ENCODE data around the gene ZNF823. TPM values are rescaled to one million over a fixed set of nuclear protein-coding genes. Genes with fewer than 3 reads are reported as not detected.
"Not testable (repeated sequence)": the region's sequence is repeated elsewhere in the genome, so short reads cannot be mapped to it uniquely, and the experiment has no call there.

The ZNF823 gene
- polyA plus RNA-seq (ENCODE audit: insufficient read length): 3.5 TPM

DNA sequence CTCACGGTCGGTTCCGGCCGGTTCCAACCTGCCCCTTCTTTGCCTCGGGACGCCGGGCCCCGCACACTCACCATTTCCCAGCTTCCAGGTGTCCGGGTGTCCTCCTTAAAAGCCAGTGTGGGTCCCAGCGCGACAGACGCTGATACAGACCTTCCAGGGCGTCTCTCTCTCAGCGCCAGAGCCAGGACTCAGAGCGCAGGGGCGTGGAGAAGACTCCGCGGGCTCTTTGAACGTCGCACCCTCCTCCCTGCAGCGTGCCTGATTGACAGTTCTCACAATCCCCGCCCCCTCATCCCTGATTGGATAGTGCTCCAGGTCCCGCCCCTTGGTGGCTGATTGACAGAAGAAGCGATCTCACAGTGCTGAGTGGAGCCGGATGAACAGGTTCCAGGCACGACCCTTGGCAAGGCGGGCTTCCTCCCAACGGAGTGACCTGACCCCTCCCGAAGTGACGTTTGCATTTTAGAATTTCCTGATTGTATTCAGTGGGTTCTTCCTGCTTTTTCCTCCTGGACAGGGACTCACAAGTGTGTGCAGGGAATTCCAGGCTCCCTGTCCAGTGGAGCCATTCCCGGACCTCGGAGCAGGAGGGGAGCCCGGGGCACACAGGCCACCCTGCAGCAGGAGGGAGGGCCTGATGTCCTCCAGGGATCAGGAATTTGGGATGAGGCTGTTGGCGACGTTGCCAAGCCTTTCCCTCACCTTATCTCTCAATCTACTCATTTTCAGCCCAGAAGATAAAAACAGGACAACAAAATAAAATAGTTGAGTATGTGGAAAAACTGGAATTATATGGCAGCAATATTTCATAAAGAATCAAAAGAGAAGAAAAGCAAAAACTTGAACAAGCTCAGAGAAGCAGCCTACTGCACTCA, at the start of gene ZNF823:
TSS of gene ZNF823 (minus strand) at position 201 of the 875 bp plus-strand sequence. CDS start at position 74, 127 bp downstream.
- DNase-seq (ENCODE audit: low read depth): peak; percentile 94

DNA sequence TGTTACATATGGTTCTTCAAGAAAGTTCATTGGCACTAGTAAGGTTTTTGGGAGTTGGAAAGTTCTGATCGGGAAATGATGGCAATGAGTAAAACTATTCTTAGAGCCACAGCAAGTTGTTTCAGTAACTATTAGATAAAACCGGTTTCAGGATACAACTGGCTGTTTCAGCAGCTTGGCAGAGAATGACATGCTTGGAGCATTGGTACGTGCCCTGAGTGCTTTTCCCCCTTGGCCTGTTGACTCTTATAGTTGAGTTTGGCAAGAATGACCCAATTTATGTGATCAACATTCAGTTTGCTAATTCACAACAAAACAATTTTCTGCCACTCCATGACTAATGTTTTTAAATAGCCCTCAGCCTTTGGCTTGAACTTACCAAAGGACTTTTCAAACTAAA, 48.8 kb upstream of the ZNF823 start:
- DNase-seq (ENCODE audit: low read depth): no peak

DNA sequence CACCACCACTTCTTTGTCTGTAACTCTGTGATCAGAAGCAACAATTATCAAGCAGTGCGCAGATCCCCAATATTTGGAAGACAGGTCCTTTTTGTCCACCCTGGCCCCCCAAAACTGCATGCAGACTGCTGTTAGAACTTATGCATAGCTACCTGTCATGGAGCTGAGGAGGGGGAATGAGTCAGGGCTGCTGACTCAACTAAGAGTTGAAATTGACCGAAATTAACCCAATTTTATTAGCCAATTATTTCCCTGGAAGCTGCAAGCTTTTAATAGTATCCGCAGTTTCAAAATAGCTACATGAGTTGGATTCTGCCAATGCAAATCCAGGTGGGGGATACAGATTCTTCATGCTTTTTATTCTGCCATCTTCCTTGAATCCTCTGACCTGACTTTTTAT, 45.6 kb upstream of the ZNF823 start:
- DNase-seq (ENCODE audit: low read depth): no peak

DNA sequence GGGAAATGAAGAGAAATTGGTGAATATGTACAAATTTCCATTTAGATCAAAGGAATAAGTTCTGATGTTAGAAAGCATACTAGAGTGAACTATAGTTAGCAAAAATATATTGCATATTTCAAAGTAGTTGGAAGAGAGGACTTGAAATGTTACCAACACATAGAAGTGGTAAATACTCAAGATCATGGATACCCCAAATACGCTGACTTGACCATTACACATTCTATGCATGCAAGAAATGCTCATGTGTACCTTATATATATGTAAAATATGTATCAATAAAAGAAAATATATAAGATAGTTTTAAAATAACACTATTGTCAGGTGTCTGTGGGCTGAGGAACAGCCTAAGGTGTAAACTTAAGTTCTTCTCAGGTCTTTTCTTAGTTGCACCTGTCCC, 45.0 kb upstream of the ZNF823 start:
- DNase-seq (ENCODE audit: low read depth): no peak

DNA sequence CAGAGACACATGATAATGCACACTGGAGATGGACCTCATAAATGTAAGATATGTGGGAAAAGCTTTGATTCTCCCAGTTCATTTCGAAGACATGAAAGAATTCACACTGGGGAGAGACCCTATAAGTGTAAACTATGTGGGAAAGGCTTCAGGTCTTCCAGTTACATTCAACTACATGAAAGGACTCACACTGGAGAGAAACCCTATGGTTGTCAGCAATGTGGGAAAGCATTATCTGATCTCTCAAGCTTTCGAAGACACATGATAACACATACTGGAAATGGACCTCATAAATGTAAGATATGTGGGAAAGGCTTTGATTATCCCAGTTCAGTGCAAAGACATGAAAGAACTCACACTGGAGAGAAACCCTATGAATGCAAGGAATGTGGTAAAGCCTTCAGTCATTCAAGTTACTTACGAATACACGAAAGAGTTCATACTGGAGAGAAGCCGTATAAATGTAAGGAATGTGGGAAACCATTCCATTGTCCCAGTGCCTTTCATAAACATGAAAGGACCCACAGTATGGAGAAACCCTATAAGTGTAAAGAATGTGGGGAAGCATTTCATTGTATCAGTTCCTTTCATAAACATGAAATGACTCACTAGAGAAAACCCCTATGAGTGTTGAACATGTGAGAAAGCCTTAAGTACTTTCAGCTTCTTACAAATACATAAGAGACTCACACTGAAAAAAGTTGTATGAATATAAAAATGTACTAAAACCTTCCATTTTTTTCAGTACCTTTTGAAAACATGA, 42.7 kb upstream of the ZNF823 start:
- DNase-seq (ENCODE audit: low read depth): no peak

DNA sequence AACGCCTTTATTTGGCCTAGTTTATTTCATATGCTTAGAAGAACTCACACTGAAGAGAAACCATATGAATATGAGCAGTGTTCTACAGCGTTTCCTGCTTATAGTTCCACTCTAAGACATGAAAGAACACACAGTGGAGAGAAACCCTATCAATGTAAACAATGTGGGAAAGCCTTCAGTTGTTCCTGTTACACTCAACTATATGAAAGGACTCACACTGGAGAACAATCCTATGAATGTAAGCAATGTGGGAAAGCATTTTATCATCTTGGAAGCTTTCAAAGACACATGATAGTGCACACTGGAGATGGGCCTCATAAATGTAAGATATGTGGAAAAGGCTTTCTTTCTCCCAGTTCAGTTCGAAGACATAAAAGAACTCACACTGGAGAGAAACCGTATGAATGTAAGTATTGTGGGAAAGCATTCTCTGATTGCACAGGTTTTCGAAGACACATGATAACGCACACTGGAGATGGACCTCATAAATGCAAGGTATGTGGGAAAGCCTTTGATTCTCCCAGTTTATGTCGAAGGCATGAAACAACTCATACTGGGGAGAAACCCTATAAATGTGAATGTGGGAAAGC, 41.8 kb upstream of the ZNF823 start:
- DNase-seq (ENCODE audit: low read depth): no peak

DNA sequence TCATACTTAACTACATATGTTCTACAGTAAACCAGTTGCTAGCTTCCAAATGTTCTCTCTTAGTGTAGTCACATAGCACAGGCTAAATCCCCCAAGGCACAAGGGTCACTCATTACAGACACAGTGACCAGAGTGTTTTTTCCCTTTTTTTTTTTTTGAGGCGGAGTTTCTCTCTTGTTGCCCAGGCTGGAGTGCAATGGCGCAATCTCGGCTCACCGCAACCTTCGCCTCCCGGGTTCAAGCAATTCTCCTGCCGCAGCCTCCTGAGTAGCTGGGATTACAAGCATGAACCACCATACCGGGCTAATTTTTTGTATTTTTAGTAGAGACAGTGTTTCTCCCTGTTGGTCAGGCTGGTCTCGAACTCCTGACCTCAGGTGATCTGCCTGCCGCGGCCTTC, 37.9 kb upstream of the ZNF823 start:
- DNase-seq (ENCODE audit: low read depth): not testable (repeated sequence)

DNA sequence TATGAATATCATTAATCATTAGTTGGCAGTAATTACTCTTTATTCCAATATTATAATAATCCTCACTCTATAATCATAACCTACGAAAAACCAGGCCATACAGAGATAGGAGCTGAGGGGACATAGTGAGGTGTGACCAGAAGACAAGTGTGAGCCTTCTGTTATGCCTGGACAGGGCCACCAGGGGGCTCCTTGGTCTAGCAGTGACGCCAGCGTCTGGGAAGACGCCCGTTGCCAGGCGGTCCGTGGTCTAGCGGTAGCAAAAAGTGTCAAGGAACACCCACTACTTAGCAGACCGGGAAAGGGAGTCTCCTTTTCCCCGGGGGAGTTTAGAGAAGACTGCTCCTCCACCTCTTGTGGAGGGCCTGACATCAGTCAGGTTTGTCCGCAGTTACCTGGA, 32.8 kb upstream of the ZNF823 start:
- DNase-seq (ENCODE audit: low read depth): not testable (repeated sequence)

DNA sequence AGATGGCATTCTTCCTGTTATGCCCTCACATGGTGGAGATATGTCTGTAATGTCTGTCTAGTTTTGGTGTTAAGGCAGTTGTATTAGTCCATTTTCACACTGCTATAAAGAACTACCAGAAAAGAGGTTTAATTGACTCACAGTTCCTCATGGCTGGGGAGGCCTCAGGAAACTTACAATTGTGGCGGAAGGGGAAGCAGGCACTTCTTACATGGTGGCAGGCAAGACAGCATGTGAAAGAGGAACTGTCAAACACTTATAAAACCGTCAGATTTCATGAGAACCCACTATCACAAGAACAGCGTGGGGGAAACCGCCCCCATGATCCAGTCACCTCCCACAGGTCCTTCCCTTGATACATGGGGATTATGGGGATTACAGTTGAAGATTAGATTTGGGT, 31.2 kb upstream of the ZNF823 start:
- DNase-seq (ENCODE audit: low read depth): no peak

DNA sequence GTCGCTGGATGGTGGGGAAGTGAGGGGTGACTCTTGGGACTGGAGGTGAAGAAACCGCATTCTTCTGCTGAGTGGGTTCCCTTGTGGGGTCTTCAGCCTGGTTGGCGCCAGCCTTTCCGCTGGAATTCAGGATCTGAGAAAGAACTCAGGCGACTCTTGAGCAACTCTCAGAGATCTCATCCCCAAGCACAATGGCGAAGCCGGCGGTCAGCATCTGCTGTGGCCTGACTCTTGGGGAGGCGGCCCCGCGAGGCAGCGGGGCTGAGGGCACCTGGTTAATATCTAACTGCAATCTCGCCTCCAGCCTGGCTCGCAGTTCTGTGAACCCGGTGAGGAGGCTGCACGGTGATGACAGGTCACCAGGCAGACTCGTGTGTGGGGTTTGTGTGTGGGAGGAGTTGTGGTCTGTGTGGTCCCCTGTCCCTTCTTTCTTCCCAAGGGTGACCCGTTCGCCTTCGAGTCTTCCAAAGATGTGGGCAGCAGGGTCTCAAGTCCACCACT, 28.9 kb upstream of the ZNF823 start:
- DNase-seq (ENCODE audit: low read depth): no peak

DNA sequence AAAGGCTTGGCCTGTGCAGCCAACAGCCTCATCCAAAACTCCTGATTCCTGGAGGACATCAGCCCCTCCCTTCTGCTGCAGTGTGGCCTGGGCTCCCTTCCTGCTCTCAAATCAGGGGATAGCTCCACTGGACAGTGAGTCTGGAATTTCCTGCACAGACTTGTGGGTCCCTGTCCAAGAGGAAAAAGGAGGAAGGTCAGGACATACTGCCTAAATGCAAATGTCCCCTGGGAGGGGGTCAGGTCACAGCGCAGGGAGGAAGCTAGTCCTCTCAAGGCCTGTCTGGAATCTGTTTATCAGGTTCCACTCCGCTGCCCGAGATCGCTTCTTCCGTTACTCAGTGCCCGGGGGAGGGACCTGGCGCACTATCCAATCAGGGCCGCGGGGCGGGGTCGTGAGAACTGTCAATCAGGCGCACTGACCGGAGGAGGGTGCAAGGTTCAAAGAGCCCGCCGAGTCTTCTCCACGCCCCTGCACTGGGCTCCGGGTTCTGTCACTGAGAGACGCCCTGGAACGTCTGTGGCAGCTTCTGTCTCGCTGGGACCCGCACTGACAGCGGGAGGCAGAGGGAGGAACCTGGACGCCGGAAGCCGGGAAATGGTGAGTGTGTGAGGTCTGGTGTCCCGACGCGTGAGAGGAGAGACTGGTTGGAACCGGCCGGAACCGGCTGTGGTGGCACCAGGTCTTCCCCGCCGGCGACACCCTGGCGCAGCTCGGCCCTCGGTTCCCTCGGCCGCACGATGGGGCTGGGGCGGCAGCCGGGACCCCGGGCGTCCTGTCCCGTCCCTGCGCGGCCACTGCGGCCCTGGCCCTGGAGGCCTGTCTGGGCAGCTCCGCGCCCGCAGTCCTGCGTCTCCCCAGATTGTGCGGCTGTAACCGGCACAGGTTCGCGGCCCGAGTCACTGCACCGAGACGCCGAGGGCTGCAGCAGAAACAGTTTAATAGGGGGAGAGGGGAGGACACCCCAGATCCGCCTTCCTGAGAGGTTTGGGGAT, 28.1 kb upstream of the ZNF823 start, which contains the start of gene ZNF441:
TSS of gene ZNF441 (plus strand) at position 404 of the 995 bp plus-strand sequence. CDS start at position 598, 194 bp downstream.
- peak; percentile 78 for DNase-seq (ENCODE audit: low read depth)

DNA sequence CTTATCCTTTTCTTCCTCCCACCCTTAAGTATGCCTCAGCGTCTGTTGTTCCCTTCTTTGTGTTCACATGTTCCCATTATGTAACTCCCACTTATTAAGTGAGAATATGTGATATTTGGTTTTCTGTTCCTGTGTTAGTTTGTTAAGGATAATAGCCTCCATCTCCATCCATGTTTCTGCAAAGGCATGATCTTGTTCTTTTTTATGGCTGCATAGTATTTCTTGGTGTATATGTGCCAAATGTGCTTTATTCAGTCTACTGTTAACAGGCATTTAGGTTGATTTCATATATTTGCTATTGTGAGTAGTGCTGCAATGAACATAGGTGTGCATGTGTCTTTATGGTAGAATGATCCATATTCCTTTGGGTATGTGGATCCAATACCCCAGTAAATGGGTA, 24.9 kb upstream of the ZNF823 start:
- no peak for DNase-seq (ENCODE audit: low read depth)

DNA sequence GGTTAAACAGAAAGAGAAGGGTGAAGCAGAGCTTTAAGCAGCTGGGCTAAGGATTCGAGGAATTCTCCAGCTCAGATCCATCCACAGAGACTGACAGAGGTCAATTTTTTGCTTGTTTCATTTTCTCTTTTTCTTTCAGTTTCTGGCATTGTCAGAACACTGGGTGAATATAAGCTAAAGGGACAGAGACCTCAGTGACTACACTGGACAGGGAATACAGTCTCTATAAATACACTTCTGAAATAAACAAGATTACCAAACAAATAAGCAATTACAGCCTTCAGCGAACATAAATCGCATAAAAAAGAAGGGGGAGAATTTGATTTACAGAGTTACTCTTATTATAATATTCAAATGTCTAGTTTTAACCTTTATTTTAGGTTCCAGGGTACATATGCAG, 24.4 kb upstream of the ZNF823 start:
- no peak for DNase-seq (ENCODE audit: low read depth)

DNA sequence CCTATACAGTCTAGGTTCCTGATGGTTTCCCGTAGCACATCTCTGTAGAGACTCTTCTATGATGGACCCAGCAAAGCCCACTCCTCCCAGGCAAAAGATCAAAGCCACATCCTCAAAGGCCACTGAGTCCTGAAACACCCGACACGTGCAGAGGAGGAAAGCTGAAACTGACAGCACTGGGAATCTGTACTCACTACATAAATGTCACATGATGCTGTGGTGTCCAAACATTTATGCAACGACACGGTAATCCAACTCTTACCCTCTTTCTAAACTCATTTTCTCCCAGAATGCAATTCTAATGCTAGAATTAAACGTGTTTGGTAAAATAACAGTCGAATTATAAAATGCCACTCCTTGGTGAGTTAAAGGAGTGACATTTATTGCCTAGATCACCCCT, 21.1 kb upstream of the ZNF823 start:
- DNase-seq (ENCODE audit: low read depth): no peak

DNA sequence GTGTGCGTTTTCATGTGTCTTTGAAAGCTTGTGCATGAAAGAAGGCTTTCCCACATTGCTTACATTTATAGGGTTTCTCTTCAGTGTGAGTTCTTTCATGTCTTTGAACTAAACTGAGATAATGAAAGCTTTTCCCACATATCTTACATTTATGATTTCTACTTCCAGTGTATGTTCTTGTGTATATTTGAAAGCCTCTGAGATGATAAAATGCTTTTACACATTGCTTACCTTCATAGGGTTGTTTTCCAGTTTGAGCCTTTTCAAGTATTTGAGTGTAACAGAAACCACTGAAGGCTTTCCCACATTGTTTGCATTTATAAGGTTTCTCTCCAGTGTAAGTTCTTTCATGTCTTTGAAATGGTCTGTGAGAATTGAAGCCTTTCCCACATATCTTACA, 18.2 kb upstream of the ZNF823 start:
- no peak for DNase-seq (ENCODE audit: low read depth)

DNA sequence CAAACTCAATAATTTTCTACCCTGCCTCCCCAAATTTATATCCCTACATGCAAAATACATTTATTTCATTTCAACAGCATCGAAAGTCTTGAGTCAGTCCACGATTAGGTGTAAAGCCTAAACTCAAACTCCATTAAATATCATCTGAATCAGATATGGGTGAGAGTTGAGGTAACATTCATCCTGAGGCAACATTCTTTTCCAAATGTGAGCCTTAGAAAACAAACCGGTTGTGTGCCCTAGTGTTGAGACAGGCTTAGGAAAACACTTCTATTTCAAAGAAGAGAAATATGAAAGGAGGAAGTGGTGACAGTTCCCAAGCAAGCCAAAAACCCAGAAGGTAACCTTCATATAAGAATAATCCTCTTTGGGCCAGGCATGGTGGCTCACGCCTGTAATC, 15.9 kb upstream of the ZNF823 start:
- no peak for DNase-seq (ENCODE audit: low read depth)

DNA sequence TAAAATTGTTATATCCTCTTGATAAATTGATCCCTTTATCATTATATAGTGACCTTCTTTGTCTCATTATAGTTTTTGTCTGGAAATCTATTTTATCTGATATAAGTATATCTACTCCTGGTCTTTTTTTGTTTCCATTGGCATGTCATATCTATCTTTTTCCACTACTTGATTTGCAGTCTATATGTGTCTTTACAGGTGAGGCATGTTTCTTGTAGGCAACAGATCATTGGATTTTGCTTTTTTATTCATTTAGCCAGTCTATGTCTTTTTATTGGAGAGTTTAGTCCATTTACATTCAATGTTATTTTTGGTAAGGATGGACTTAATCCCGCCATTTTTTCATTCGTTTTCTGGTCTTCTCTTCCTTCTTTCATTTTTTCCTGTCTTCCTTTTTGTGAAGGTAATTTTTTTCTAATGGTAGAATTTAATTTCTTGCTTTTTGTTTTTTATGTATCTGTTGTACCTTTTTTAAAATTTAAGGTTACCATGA, 13.5 kb upstream of the ZNF823 start:
- no peak for DNase-seq (ENCODE audit: low read depth)

DNA sequence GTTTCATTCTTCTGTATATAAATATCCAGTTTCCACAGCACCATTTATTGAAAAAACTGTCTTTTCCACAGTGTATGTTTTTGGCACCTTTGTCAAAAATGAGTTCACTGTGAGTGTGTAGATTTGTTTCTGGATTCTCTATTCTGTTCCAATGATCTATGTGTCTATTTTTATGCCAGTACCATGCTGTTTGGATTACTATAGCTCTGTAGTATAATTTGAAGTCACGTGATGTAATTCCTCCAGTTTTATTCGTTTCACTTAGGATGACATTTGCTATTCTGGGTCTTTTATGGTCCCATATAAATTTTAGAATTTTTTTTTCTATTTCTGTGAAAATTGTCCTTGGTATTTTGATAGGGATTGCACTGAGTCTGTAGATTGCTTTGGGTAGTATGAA, 11.0 kb upstream of the ZNF823 start:
- DNase-seq (ENCODE audit: low read depth): no peak

DNA sequence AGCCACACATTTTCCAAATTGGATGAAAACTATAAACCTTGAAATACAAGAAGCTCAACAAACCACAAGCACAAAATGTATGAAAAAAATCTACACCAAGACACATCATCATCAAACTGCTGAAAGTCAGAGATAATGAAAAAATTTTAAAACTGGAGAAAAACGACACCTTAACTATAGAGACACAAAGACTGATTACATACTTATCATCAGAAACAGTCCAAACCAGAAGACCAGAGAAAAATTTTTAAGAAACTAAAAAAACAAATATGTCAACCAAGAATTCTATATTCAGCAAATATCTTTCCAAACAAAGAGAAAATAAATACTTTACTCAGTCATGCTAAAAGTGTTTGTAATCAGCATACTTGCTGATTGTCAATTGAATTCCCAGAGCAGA, 8.5 kb upstream of the ZNF823 start:
- DNase-seq (ENCODE audit: low read depth): no peak

DNA sequence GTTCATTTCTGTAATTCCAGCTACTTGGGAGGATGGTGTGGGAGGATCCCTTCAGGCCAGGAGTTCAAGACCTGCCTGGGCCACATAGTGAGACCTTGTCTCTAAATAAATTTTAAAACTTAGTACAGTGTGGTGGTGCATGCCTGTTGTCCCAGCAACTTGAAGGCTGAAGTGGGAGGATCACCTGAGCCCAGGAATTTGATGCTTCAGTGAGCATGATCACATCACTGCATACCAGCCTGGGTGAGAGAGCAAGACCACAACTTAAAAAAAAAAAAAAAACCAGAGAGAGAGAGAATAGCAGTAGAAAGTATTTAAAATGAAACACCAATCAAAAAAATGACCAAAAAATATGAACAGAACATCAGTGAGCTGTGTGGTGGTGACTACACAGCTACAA, 7.1 kb upstream of the ZNF823 start:
- no peak for DNase-seq (ENCODE audit: low read depth)
